ENCODE measurements around the gene NAXE.

- TF ChIP-seq CTCF (IDR thresholded peaks at IDR 0.05) (no peak), POLR2AphosphoS5 (IDR thresholded peaks at IDR 0.05) (no peak), POLR2A (IDR thresholded peaks at IDR 0.05) (no peak)
Observed at GRCh38 chr1:156584813-156585212, 6.8 kb upstream of the NAXE start.
